Activated CD8-positive, alpha-beta memory T cell treated with anti-CD3 and anti-CD28 coated beads for 48 hours (primary cell): ENCODE results near the gene PNMA1.

Experiments used
- DNase-seq, 3 experiments: peaks; one replicate each; pipeline ENCODE4 v3.0.0-alpha.2; 2020; ENCODE audit warnings: low read depth in 2 of 3, low spot score in 2 of 3

Gene PNMA1

DNA sequence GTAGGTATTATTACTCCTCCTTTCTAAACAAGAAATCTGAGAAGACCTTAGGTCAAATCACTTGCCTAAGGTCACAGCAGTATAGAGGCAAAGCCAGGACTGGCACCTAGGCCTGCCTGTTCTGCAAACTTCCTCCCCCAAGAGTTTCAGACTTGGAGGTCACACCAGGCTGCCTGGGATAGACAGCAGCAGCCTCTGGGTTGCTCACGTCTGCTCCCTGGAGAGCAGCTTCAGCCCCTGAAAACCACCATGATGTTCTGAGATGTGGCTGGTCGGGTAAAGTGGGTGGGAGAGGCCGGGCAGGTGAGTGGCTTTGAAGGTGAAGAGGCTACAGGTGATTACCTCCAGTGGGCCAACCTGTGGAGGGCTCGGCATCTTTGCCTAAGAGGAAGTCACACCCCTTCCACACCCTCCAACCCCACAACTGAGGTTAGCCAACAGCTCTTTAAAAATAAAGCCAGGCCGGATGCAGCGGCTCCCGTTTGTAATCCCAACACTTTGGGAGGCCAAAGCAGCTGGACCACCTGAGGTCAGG is 37.0 kb upstream of the PNMA1 start:
- no peak for DNase-seq

DNA sequence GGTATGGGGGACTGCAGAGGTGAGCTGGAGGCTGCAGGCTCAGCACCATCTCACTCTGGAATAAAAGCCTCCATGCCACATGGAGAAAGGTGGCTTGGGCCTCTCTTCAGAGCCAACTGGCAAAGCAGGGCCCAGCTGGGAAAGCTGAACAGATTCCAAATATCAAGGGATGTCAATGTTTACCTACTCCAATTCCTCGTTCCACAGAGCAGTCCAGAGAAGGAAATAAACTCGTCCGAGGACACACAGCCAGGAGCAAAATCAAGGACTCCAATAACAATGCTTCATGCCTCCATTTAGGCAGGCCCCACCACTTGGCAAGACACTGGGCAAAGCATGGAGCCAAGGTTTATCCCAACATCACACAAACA is 36.3 kb upstream of the PNMA1 start:
- DNase-seq: no peak

DNA sequence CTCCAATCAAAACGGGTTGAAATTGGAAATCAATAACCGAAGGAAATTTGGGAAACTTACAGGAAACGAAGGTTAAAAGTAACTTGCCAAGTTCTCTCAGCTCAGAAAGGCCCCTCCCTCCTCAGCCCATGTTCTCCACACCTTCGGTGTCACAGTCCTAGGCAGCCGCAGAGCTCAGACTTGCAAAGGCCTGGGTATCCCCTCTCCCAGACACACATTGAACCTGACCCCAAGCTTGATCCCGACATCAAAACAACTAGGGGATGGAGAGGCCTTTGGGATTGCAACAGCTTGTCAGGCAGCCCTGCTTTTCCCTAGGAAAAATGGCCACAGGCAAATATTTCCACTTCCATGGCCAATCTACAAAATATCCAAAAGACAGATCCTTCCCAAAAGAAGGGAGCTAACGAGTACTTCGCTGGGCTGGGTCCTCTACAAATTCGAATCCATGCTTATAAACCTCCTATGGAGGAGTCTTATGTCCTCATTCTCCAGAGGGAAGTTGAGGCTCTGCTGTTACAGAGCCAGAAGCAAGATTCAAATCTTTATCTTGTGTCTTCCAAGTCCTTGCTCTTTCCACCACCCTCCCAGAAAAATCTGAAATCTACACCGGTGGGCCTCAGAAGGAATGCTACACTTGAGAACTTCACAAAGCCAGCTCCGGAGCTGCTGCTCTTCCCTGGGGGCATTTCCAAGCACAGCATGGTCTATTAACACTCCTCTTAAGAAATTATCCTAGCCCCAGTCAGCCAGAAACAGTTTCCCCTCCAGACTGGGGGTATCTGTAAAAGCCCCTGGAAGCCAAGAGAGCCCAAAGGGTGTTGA is 35.7 kb upstream of the PNMA1 start:
- DNase-seq: no peak

DNA sequence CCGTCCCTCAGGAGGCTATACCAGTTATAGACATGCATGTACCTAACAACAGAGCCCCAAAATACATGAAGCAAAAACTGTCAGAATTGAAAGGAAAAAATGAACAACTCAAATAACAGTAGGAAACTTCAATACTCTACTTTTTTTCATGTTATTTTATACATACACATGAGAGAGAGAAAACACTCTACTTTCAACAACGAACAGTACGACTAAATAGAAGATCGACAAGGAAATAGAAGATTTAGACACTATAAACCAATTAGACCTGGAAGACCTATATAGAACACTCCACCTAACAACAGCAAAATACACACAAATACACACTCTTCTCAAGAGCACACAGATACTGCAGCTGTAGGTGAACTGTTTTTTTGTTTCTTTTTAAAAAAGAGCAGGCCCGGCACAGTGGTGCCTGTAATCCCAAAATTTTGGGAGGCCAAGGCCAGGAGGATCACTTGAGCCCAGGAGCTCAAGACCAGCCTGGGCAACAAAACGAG is 34.7 kb upstream of the PNMA1 start:
- DNase-seq: no peak

DNA sequence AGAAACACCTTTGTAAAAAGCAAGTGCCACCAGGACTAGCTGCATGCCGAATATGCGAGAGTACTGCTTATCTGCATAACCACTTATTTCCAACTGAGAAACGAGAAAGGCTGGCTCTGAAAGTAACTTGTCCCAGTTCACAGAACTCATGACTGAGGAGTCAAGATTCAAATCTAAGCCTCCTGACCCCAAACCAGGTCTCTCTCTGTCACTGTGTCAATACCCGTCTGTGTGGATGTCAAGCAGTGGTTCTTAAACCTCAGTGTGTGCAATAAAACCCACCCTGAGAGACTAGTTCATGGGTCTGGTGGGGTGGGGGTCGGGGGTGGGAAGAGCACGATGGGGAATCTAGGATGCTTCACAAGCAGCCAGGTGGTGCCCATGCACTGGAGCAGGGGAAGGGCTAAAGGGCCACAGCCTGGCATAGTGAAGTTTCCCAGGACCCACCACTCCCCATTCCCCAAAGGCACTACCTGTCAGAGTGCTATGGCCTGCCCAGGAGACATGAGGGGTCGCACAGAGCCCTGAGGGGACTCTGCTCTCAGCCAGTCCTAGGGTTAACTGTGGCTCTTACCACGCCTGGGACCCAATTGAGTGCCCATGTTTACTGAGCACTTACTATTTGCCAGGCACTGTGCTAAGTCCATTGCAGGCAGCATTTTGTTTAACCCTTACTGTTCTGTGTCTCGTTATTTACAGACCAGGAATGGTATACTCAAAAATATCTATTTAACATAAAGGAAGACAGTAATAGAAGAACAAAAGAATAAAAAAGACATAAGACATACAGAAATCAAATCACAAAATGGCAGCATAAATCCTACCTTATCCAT is 33.4 kb upstream of the PNMA1 start:
- DNase-seq: no peak

DNA sequence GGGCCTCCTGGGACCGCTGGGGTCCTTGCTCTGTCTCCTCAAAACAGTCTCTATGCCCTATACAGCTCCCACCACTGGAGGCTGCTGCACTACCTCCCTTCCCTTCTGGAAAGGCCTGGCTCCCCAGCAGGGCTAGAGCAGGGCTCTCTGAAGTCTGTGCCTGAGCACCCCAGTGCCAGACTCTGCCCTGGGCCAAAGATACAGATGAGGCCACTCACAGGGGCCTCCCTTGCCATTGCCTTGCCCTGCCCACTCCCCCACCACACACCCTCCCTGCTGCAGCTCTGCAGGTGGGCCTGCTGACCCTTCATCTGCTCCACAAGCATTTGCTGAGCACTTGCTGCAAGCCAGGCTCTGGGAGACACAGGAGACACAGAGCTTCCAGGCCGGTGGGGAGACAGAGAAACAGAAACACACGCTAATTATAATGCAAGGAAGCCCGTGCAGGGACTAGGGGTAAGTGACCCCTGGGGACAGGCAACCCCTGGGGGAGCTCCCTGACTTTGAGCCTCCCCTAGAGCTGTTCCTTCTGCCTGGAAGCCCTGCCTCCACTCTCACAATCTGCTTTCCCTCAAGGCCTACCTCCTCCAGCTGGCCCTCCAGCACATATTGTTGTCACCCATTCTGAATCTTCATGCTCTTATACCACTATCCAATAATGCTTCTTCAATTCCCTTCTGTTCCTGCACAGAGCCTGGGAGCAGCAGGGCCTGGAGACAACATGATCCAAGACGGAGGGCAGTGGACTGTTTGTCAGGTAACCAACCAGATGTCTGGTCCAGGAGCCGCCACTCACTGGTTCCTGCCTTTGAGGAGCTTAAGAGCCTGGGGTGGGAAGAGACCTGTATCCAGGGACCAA is 32.6 kb upstream of the PNMA1 start:
- DNase-seq: no peak

DNA sequence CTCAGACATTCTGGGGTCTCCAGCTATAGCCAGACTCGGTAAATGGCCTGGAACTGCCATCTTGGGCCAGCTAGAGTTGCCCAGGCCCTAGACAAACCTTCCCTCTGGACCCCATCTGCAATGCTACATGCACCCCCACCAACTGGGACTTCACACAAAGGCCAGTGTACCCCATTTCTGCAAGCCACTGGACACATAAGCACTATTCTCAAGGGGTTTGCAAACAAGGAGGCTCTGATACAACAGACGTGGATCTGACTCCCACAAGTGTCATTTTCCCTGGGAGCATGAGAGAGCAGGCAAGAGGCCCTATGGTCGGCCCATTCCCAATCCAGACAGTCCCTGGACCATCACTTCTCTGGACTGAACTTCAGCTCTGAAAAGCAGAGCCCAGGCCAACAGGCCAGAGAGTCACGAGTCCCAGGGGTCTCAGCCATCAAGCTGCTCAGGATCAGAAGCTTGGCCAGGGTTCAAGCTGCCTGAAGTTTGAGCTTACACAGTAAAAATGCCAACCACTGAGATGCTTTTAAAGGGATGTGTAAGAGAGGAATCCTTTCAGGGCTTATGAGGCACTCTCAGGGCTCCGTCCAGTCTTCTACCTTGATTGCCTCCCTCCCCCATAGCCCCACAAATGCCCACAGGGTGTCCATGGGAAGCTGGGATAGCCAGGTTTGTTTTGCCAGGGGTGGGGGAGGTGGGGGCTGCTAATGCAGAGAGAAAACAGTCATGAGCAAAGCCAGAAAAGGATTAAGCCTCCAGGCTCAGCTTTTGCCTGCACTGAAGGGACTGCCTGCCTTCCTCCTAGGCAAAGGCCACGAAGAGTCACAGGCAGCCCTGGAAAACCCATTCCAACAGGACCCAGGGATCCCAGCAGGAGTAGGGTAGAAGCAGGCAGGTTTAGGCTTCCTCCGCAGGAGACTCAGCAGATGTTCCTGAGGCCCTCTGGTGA is 31.7 kb upstream of the PNMA1 start:
- no peak for DNase-seq

DNA sequence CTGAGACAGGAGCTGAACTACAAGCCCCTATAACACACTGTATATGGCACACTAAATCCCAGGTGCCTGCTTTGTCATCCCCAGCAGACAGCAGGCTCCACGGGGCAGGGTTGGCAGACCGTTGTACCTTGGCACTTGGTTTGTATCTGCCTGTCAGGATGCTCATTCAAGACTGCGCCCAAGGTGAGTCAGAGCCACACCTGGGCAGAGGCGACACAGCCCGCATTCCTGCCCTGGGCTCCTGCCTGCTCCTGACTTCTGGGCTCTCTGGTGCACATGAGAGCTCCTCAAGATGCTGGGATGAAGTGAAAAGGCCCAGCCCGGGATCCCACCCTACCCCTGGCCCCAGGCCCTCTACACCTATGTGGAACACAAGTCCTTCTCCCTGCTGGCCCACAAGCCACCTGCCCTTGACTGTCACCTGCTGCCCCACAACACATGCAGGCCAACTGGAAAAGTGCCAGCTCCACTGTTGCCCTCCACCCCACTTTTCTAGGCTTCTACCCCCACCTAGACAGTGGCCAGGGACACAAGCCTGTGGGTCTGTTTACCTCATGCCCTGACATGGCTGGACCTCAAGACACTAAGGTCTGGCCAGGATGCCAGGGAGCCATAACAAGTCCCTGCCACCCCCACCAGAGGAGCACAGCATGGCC is 30.8 kb upstream of the PNMA1 start:
- DNase-seq: no peak

DNA sequence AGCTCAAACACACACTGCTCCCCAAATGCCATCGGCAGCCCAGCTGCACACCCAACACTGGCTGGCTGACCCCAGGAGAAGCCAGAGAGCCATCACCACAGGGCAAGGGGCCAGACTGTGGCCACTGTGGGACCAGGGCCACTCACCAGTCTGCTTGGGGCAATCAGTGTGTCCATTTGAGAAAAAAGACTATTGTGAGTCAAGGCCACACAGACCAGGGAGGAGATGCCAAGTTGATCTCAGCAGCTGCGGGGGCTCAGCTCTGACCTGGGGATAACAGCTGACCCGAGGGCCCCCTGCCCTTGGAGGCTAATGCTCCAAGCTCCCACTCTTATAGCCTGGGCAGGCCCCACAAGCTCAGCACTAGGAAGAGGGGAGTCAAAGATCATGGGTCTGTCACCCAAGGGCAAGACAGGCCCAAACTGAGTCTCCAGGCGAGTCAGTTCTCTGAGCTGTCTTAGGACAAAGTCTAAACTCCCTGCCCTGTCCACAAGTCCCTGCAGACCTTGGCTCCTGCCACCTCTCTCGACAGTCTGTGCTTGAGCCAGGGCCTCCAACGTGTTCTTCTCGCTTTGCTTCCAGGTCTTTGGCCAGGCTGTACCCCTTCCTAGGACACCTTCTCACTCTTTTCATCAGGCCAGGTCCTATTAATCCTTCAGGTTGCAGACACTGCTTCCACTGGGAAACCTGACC is 30.1 kb upstream of the PNMA1 start:
- no peak for DNase-seq

DNA sequence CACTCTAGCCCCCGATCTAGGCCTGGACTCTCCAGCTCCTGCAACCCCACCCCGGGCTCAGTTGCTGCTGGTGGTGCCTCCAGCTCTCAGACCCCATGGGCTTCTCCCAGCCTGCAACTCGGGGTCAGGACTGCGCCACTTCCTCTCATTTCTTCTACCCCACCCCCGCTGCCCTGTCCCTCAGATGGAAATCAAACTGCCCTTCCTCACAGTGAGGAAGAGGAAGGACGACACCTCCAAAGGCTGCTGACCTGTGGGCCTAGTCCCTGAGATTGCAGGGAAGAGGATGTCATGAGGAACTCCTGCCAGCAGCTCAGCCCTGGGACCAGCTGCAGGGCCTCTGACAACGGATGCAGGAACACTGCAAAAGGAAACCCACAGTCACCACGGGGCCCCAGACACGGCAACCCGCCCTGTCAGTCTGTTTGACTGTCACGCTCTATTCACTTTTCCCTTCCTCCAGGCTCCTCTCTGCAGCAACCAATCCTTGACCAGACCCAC is 29.3 kb upstream of the PNMA1 start:
- peak in 1 of 3 experiments; percentile 40 for DNase-seq

DNA sequence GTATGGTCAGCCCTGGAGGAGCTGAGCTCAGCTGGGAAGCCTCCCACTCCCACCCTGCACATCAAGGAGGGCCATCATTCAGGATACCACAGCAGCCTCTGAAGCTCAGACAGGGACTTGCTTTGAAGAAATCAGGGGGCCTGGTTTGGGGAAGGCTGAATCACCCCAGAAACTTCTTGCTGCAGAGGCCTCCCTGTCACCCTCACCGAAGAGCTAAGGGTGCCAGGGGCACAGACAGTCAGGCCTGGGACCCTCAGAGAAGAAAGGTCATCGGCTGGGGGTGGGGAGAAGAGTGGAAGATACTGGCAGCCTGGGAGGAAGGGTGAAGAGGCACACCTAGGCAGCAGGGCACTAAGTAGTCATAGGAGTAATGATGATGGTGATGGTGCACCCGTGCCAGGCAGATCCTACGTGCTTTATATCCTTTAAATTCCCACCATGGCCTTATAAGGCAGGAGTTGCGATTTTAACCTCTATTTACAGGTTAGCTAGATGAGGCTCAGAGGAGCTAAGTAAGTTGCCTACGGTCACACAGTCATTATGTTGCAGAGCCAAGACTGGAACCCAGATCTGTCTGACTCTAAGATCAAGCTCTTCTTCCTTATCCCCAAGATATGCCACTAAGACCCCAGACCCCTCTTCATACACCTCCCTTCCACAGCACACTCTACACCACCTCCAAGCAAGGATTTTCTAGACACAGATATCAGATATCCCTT is 28.5 kb upstream of the PNMA1 start:
- no peak for DNase-seq

DNA sequence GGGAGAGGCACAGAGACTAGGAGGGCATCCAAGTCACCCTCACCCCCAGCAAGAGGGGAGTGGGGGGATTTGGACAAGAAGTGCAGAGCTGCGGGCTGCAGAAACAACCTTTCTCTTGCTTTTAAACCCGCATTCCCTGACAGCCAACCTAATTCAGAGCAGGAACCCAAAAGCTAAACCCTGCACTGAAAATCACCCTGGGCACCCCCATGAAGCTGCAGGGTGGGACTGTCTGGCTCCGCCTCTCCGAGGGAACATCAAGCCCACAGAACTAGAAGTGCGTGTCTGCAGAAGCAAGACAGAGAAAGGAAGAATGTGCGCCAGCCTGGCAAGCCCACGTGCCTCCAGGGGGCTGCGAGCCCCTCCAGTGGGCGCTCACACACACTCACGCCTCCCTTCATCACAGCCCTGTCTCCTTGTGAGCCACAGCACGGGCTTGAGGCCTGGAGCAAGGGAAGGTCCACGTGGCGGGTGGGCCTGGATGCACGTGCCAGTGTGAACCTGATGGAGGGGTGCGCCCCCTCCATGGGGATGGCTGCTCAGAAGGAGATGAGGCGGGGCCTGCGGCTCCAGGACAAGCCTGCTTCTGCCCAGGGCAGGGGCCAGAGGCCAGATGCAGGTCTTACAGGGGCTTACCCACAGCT is 27.8 kb upstream of the PNMA1 start:
- no peak for DNase-seq

DNA sequence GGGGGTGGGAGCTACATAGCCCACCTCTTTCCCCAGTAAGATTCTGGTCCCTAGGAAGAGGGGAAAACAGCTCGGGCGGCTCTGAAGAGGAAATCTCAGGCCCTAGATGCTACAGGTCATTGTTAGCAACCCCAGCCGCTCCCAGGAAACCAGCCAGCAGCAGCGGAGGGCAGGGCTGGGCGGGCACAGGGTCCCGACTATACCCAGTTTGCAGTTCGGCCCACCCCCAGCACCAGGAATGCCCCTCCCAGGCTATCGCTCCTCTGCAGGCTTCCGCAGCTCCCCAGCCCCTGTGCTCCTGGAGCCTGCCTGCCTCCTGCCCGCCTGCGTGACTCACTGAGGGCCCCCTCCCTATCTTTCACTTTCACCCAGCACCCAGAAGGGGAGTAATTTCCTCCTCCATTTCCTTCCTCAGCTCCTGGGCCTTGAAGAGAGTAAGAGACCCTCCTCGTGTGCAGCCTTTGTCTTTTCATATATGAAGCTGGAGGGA is 27.2 kb upstream of the PNMA1 start:
- DNase-seq: peak in 1 of 3 experiments; percentile 64

DNA sequence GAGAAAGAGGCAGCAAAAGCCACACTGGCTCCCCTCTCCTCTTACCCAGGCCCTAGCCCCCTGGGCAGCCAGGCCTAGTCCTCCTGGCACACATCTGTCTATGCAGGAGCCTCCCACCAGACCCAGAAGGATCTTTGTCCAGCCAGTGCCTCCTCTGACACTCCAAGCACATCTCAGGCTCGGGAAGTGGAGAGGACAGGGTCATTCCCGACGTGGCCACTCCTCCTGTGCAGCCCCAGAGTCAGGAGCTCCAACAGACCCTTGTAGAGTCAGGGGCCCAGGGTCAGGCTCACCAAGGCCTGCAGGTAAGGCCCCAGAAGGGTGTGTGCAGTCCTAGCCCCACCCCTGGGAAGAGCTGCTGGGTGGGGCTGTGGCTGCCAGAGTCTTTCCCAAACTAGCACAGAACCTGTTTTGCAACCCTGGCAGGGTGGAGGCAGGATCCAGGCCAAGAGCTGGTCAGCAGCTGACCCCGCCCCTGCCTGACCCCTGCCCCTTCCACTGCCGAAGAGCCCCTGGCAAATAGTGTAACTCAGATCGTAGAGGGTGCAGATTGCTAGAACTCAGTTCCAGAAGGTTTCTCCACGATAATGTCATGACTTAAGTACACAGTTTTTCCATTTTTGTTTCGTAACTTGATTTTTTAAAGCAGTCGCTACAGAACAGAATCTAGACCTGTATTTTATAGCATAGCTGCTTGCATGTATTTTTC is 26.6 kb upstream of the PNMA1 start:
- no peak for DNase-seq

DNA sequence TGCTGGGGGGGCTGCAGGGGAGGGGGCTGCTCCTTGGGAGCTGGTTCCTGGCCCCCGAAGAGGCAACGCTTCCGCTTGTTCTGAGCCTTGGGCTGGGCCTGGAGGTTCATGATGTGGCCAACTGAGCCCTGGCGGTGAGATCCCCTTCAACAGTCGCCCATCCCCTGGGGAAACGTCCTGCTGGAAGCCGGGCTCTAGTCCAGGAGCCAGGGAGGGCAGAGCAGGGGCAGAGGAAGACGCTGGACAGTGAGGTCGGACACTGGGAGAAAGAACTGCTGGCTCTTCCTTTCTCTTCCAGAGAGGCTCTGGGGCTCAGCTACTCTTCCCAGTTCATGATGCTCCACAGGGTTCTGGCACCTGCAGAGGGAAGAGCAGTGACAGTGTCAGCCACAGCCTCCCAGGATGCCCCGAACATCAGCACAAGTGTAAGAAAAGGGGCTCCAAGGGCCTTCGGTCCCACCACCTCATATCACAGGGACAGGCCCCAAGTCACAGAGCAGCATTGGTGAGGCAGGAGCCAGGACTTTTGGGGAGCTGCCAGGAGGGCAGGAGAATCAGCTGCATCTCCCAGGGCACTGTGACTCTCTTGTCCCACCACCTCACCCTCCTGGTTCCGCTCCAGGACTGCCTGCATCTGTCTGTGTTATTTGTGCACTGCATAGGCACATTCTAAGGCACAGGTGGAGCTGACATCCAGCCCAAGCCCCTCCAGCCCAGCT is 25.9 kb upstream of the PNMA1 start:
- DNase-seq: no peak
